ENCODE data around the gene MAZ. TPM values are rescaled to one million over a fixed set of nuclear protein-coding genes. Genes with fewer than 3 reads are reported as not detected.

MAZ gene
- polyA plus RNA-seq, 1 donor from 2014 or later: 147 TPM

- Histone ChIP-seq H3K9me3 (ENCODE audit: low read length) (no peaks in the 10 kb centered on the region), H3K27ac (ENCODE audit: low read length) (no peak overlapping the region), H3K79me2 (replicated peaks; ENCODE audit: insufficient read depth, low read length) (no peaks in the 10 kb centered on the region), H3K4me3 (ENCODE audit: low read length) (no peak overlapping the region), H3K36me3 (ENCODE audit: insufficient read depth, low read length) (no peaks in the 10 kb centered on the region), H3K9ac (ENCODE audit: low read length) (no peak overlapping the region), H3K27me3 (ENCODE audit: insufficient read depth, low read depth, low read length) (no peaks in the 10 kb centered on the region), H3K4me2 (ENCODE audit: low read length) (no peak overlapping the region), H4K20me1 (ENCODE audit: insufficient read depth) (no peaks in the 10 kb centered on the region), H2AFZ (ENCODE audit: low read depth, low read length) (no peak overlapping the region), H3F3A (ENCODE audit: insufficient read depth, low read length, poor library complexity, severe bottlenecking) (no peaks in the 10 kb centered on the region), H3K9me2 (ENCODE audit: insufficient read depth, low read length) (no peaks in the 10 kb centered on the region)
- TF ChIP-seq MXI1 (conservative IDR thresholded peaks at IDR 0.05; ENCODE audit: poor library complexity, severe bottlenecking) (no peak), SMC3 (conservative IDR thresholded peaks at IDR 0.05; ENCODE audit: poor library complexity) (peak; percentile 24), POLR2AphosphoS5 (IDR thresholded peaks at IDR 0.05) (no peak), CTCF (IDR thresholded peaks at IDR 0.05; ENCODE audit: poor library complexity, severe bottlenecking) (peak; percentile 33)
Measured at GRCh38 chr16:29848420-29849297, 42.3 kb downstream of the MAZ start.

- no peak overlapping the region for H3K4me2 ChIP-seq (ENCODE audit: low read length)
- TF ChIP-seq MXI1 (conservative IDR thresholded peaks at IDR 0.05; ENCODE audit: poor library complexity, severe bottlenecking): no peak
- no peak overlapping the region for H3K27ac ChIP-seq (ENCODE audit: low read length)
- H3K36me3 ChIP-seq (ENCODE audit: insufficient read depth, low read length): no peaks in the 10 kb centered on the region
- no peak overlapping the region for H3K9ac ChIP-seq (ENCODE audit: low read length)
- H3K4me3 ChIP-seq (ENCODE audit: low read length): no peak overlapping the region
- no peaks in the 10 kb centered on the region for H3F3A ChIP-seq (ENCODE audit: insufficient read depth, low read length, poor library complexity, severe bottlenecking)
- H3K9me2 ChIP-seq (ENCODE audit: insufficient read depth, low read length): no peaks in the 10 kb centered on the region
- H4K20me1 ChIP-seq (ENCODE audit: insufficient read depth): no peaks in the 10 kb centered on the region
- H2AFZ ChIP-seq (ENCODE audit: low read depth, low read length): no peak overlapping the region
- no peaks in the 10 kb centered on the region for H3K79me2 ChIP-seq (replicated peaks; ENCODE audit: insufficient read depth, low read length)
- no peaks in the 10 kb centered on the region for H3K9me3 ChIP-seq (ENCODE audit: low read length)
- H3K27me3 ChIP-seq (ENCODE audit: insufficient read depth, low read depth, low read length): no peaks in the 10 kb centered on the region
Measured at GRCh38 chr16:29849505-29849904, 43.2 kb downstream of the MAZ start.

GRCh38 chr16:29850998-29851397, 44.7 kb downstream of the MAZ start:
- H3K9me3 ChIP-seq (ENCODE audit: low read length): no peaks in the 10 kb centered on the region
- no peaks in the 10 kb centered on the region for H3F3A ChIP-seq (ENCODE audit: insufficient read depth, low read length, poor library complexity, severe bottlenecking)
- no peak overlapping the region for H2AFZ ChIP-seq (ENCODE audit: low read depth, low read length)
- no peak overlapping the region for H3K4me3 ChIP-seq (ENCODE audit: low read length)
- TF ChIP-seq CTCF (IDR thresholded peaks at IDR 0.05; ENCODE audit: poor library complexity, severe bottlenecking): no peak
- TF ChIP-seq REST (IDR thresholded peaks at IDR 0.05; ENCODE audit: borderline replicate concordance): no peak
- TF ChIP-seq RAD21 (conservative IDR thresholded peaks at IDR 0.05): no peak
- TF ChIP-seq MXI1 (conservative IDR thresholded peaks at IDR 0.05; ENCODE audit: poor library complexity, severe bottlenecking): no peak
- no peak for TF ChIP-seq TAF1 (IDR thresholded peaks at IDR 0.05; ENCODE audit: low read depth)
- no peaks in the 10 kb centered on the region for H4K20me1 ChIP-seq (ENCODE audit: insufficient read depth)
- H3K36me3 ChIP-seq (ENCODE audit: insufficient read depth, low read length): no peaks in the 10 kb centered on the region
- no peaks in the 10 kb centered on the region for H3K79me2 ChIP-seq (replicated peaks; ENCODE audit: insufficient read depth, low read length)
- no peaks in the 10 kb centered on the region for H3K27me3 ChIP-seq (ENCODE audit: insufficient read depth, low read depth, low read length)
- no peak overlapping the region for H3K4me2 ChIP-seq (ENCODE audit: low read length)
- no peak overlapping the region for H3K27ac ChIP-seq (ENCODE audit: low read length)
- no peak overlapping the region for H3K9ac ChIP-seq (ENCODE audit: low read length)
- H3K9me2 ChIP-seq (ENCODE audit: insufficient read depth, low read length): no peaks in the 10 kb centered on the region
